ENCODE results near the gene CENPB.
"Not testable (repeated sequence)": the region's sequence is repeated elsewhere in the genome, so short reads cannot be mapped to it uniquely, and the experiment has no call there.

Gene CENPB

GRCh38 chr20:3795511-3796468 is 9.2 kb upstream of the CENPB start, which contains the start of gene CDC25B:
Gene CDC25B, plus strand, starts transcription at chr20:3796310. Its CDS starts 222 bp downstream, at chr20:3796532.
- 4% methylated on average over 47 of the region's 69 CpGs for WGBS
- H3K4ac ChIP-seq (ENCODE audit: low read depth in 1 of 2, low read length in 2 of 2), result peak within 1 kb of the TSS; percentile 88 to 91
- H3K4me2 ChIP-seq (ENCODE audit: low read length, poor library complexity, severe bottlenecking), result peak within 1 kb of the TSS; percentile 96
- peak within 1 kb of the TSS in 1 of 2 experiments; percentile 83 for H3K23ac ChIP-seq (ENCODE audit: low read length in 2 of 2)
- peak within 1 kb of the TSS in 1 of 2 experiments; percentile 84 for H3K14ac ChIP-seq (ENCODE audit: low read length in 2 of 2)
- peak within 1 kb of the TSS; percentile 83 for H2BK120ac ChIP-seq (ENCODE audit: low read depth, low read length)
- peak within 1 kb of the TSS; percentile 59 for H3K27ac ChIP-seq (ENCODE audit: low read length, poor library complexity, severe bottlenecking)
- no peak within 1 kb of the TSS for H2AK5ac ChIP-seq (ENCODE audit: low read length, severe bottlenecking)
- peak within 1 kb of the TSS; percentile 8 to 85 for H2BK12ac ChIP-seq (ENCODE audit: low read length in 2 of 2)
- H3K18ac ChIP-seq (ENCODE audit: low read depth in 1 of 2, low read length in 2 of 2), result peak within 1 kb of the TSS; percentile 97 to 99
- no peaks in the 10 kb centered on the region for H3K9me3 ChIP-seq (ENCODE audit: control insufficient read depth, low read length)
- no peaks in the 10 kb centered on the region for H3K27me3 ChIP-seq (ENCODE audit: control insufficient read depth in 1 of 2, insufficient read depth in 1 of 2, low read length in 2 of 2)
- peak within 1 kb of the TSS; percentile 97 for H4K8ac ChIP-seq (ENCODE audit: low read length)
- H4K91ac ChIP-seq (ENCODE audit: low read length), result peak within 1 kb of the TSS; percentile 83
- peaks cover 37% of the 10 kb centered on the region for H3K4me1 ChIP-seq (ENCODE audit: control insufficient read depth, insufficient read depth, low read depth, low read length)
- peak within 1 kb of the TSS; percentile 48 for H2AFZ ChIP-seq (ENCODE audit: low read depth, low read length)
- peaks cover 25% of the 10 kb centered on the region for H3K79me1 ChIP-seq (replicated peaks; ENCODE audit: low read length, poor library complexity, severe bottlenecking)
- H2BK5ac ChIP-seq (ENCODE audit: low read depth, low read length, poor library complexity, severe bottlenecking), result peak within 1 kb of the TSS; percentile 31
- peak within 1 kb of the TSS; percentile 87 for H2BK15ac ChIP-seq (ENCODE audit: low read depth, poor library complexity, severe bottlenecking)
- H3K36me3 ChIP-seq (ENCODE audit: control insufficient read depth in 1 of 2, insufficient read depth in 2 of 2, low read depth in 1 of 2, low read length in 2 of 2), result peaks cover 20 to 34% of the 10 kb centered on the region in 2 experiments
- H3K4me3 ChIP-seq (ENCODE audit: insufficient read depth in 1 of 2, low read depth in 1 of 2, low read length in 2 of 2), result peak within 1 kb of the TSS; percentile 73 to 97
- peak; percentile 94 for DNase-seq
- H3K9ac ChIP-seq (ENCODE audit: low read length), result peak within 1 kb of the TSS; percentile 96

- H4K8ac ChIP-seq (ENCODE audit: low read length), result peak overlapping the region; percentile 80
- H3K14ac ChIP-seq (ENCODE audit: low read length in 2 of 2), result no peak overlapping the region
- peaks cover 22% of the 10 kb centered on the region for H3K79me1 ChIP-seq (replicated peaks; ENCODE audit: low read length, poor library complexity, severe bottlenecking)
- H2AK5ac ChIP-seq (ENCODE audit: low read length, severe bottlenecking), result no peak overlapping the region
- peak overlapping the region in 1 of 2 experiments; percentile 19 for H3K18ac ChIP-seq (ENCODE audit: low read depth in 1 of 2, low read length in 2 of 2)
- WGBS, result 88% methylated on average over 25 of the region's 25 CpGs
- peak overlapping the region in 1 of 2 experiments; percentile 97 for H3K4me3 ChIP-seq (ENCODE audit: insufficient read depth in 1 of 2, low read depth in 1 of 2, low read length in 2 of 2)
- no peaks in the 10 kb centered on the region for H3K9me3 ChIP-seq (ENCODE audit: control insufficient read depth, low read length)
- H2AFZ ChIP-seq (ENCODE audit: low read depth, low read length), result no peak overlapping the region
- peak overlapping the region; percentile 19 for H2BK120ac ChIP-seq (ENCODE audit: low read depth, low read length)
- H3K4ac ChIP-seq (ENCODE audit: low read depth in 1 of 2, low read length in 2 of 2), result peak overlapping the region in 1 of 2 experiments; percentile 86
- peaks cover 14 to 25% of the 10 kb centered on the region in 2 experiments for H3K36me3 ChIP-seq (ENCODE audit: control insufficient read depth in 1 of 2, insufficient read depth in 2 of 2, low read depth in 1 of 2, low read length in 2 of 2)
- H4K91ac ChIP-seq (ENCODE audit: low read length), result no peak overlapping the region
- H3K9ac ChIP-seq (ENCODE audit: low read length), result peak overlapping the region; percentile 96
- peaks cover 32% of the 10 kb centered on the region for H3K4me1 ChIP-seq (ENCODE audit: control insufficient read depth, insufficient read depth, low read depth, low read length)
- no peak overlapping the region for H3K23ac ChIP-seq (ENCODE audit: low read length in 2 of 2)
- H3K27me3 ChIP-seq (ENCODE audit: control insufficient read depth in 1 of 2, insufficient read depth in 1 of 2, low read length in 2 of 2), result no peaks in the 10 kb centered on the region
- H3K27ac ChIP-seq (ENCODE audit: low read length, poor library complexity, severe bottlenecking), result no peak overlapping the region
- H2BK15ac ChIP-seq (ENCODE audit: low read depth, poor library complexity, severe bottlenecking), result no peak overlapping the region
- H2BK12ac ChIP-seq (ENCODE audit: low read length in 2 of 2), result no peak overlapping the region
- H2BK5ac ChIP-seq (ENCODE audit: low read depth, low read length, poor library complexity, severe bottlenecking), result no peak overlapping the region
- no peak for DNase-seq
- H3K4me2 ChIP-seq (ENCODE audit: low read length, poor library complexity, severe bottlenecking), result no peak overlapping the region
Observed at GRCh38 chr20:3794701-3795420, 8.3 kb upstream of the CENPB start.

DNA sequence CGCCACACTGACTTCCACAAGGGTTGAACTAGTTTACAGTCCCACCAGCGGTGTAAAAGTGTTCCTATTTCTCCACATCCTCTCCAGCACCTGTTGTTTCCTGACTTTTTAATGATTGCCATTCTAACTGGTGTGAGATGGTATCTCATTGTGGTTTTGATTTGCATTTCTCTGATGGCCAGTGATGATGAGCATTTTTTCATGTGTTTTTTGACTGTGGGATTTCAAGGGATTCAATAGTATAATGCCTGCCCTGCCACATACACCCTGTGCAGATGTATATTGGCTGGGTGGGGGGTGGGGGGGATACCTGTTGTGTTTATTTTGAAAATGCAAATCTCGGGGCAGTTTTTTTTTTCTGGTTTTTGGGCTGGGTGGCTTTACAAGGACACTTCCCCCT is 7.6 kb upstream of the CENPB start:
- H4K91ac ChIP-seq (ENCODE audit: low read length); H3K23ac ChIP-seq (ENCODE audit: low read length in 2 of 2); DNase-seq; H3K9ac ChIP-seq (ENCODE audit: low read length); H3K18ac ChIP-seq (ENCODE audit: low read depth in 1 of 2, low read length in 2 of 2); H2AFZ ChIP-seq (ENCODE audit: low read depth, low read length); H2AK5ac ChIP-seq (ENCODE audit: low read length, severe bottlenecking); H3K27ac ChIP-seq (ENCODE audit: low read length, poor library complexity, severe bottlenecking); H3K14ac ChIP-seq (ENCODE audit: low read length in 2 of 2); H3K4ac ChIP-seq (ENCODE audit: low read depth in 1 of 2, low read length in 2 of 2); H4K8ac ChIP-seq (ENCODE audit: low read length); H3K9me3 ChIP-seq (ENCODE audit: control insufficient read depth, low read length); H3K4me2 ChIP-seq (ENCODE audit: low read length, poor library complexity, severe bottlenecking); H3K27me3 ChIP-seq (ENCODE audit: control insufficient read depth in 1 of 2, insufficient read depth in 1 of 2, low read length in 2 of 2); H2BK15ac ChIP-seq (ENCODE audit: low read depth, poor library complexity, severe bottlenecking); H3K4me3 ChIP-seq (ENCODE audit: insufficient read depth in 1 of 2, low read depth in 1 of 2, low read length in 2 of 2); H2BK5ac ChIP-seq (ENCODE audit: low read depth, low read length, poor library complexity, severe bottlenecking); H2BK12ac ChIP-seq (ENCODE audit: low read length in 2 of 2): not testable (repeated sequence)
- Histone ChIP-seq H3K79me1 (replicated peaks; ENCODE audit: low read length, poor library complexity, severe bottlenecking) (peaks cover 20% of the 10 kb centered on the region), H3K36me3 (ENCODE audit: control insufficient read depth in 1 of 2, insufficient read depth in 2 of 2, low read depth in 1 of 2, low read length in 2 of 2) (peaks cover 14 to 19% of the 10 kb centered on the region in 2 experiments), H3K4me1 (ENCODE audit: control insufficient read depth, insufficient read depth, low read depth, low read length) (peaks cover 26% of the 10 kb centered on the region), H2BK120ac (ENCODE audit: low read depth, low read length) (peak overlapping the region; percentile 19)
- 73% methylated on average over 1 of the region's 3 CpGs for WGBS

Measured in mesenchymal stem cell (in vitro differentiated cells and primary cell).